Hepatocyte (in vitro differentiated cells): ENCODE measurements around the gene DHDDS. TPM values are rescaled to one million over a fixed set of nuclear protein-coding genes. Genes with fewer than 3 reads are reported as not detected.

Source experiments
- DNase-seq: peaks from one replicate; pipeline ENCODE4 v3.0.0-alpha.2; 2016; ENCODE audit warnings: low spot score
- H2AFZ ChIP-seq: fragments of 200-600 bp; sonication (generic); 2 replicates; pipeline ENCODE4 v1.6.0; 2016; ENCODE audit warnings: antibody characterized with exemption, mild to moderate bottlenecking
- H3K27ac ChIP-seq: fragments of 200-600 bp; sonication (generic); 2 replicates; pipeline ENCODE4 v1.5.1; 2016; ENCODE audit warnings: mild to moderate bottlenecking
- H3K27me3 ChIP-seq: fragments of 200-600 bp; sonication (generic); 2 replicates; pipeline ENCODE4 v1.6.1; 2016
- H3K36me3 ChIP-seq: fragments of 200-600 bp; sonication (generic); replicated peaks from 2 replicates; pipeline ENCODE4 v1.5.1; 2016; ENCODE audit warnings: low read depth; ENCODE audit not compliant: insufficient read depth
- H3K4me1 ChIP-seq: fragments of 200-600 bp; sonication (generic); 2 replicates; pipeline ENCODE4 v1.5.1; 2016; ENCODE audit warnings: mild to moderate bottlenecking, moderate library complexity; ENCODE audit not compliant: insufficient read depth
- H3K4me2 ChIP-seq: fragments of 200-600 bp; sonication (generic); 2 replicates; pipeline ENCODE4 v1.6.0; 2016
- H3K4me3 ChIP-seq: fragments of 200-600 bp; sonication (generic); 2 replicates; pipeline ENCODE4 v1.5.1; 2016; ENCODE audit warnings: mild to moderate bottlenecking
- H3K79me2 ChIP-seq: fragments of 200-600 bp; sonication (generic); 2 replicates; pipeline ENCODE4 v1.6.0; 2017; ENCODE audit warnings: mild to moderate bottlenecking
- H3K9me2 ChIP-seq: fragments of 200-600 bp; sonication (generic); replicated peaks from 2 replicates; pipeline ENCODE4 v1.6.0; 2017; ENCODE audit warnings: mild to moderate bottlenecking; ENCODE audit not compliant: insufficient read depth
- H3K9me3 ChIP-seq: fragments of 200-600 bp; sonication (generic); 2 replicates; pipeline ENCODE4 v1.5.1; 2016; ENCODE audit warnings: low read depth, mild to moderate bottlenecking
- H4K20me1 ChIP-seq: fragments of 200-600 bp; sonication (generic); 2 replicates; pipeline ENCODE4 v1.6.0; 2016; ENCODE audit warnings: mild to moderate bottlenecking; ENCODE audit not compliant: insufficient read depth, poor library complexity, severe bottlenecking
- EZH2 ChIP-seq: fragments of 200-600 bp; sonication (generic); IDR thresholded peaks from 2 replicates; pipeline ENCODE4 v1.6.1; 2016; ENCODE audit warnings: antibody characterized with exemption, mild to moderate bottlenecking, borderline replicate concordance
- EZH2phosphoT487 ChIP-seq: fragments of 200-600 bp; sonication (generic); IDR thresholded peaks from one replicate; pipeline ENCODE4 v1.6.1; 2018; ENCODE audit warnings: antibody characterized with exemption, mild to moderate bottlenecking, low read depth, moderate library complexity; ENCODE audit not compliant: unreplicated experiment, severe bottlenecking
- WGBS: methylation state at CpG from one replicate; pipeline ENCODE4 v1.1.6; 2016; ENCODE audit warnings: low lambda C conversion rate; ENCODE audit errors: missing lambda C conversion rate; 5-methylcytosine and 5-hydroxymethylcytosine counted together
- polyA plus RNA-seq: library from polyadenylated mRNA; unstranded; fragments of >200 nt; fragmentation: Nextera tagmentation; extraction: Ambion mirVana; gene quantifications from 2 replicates; pipeline ENCODE4 v1.2.1, GENCODE V29; 2016
- total RNA-seq: library from RNA; depleted of rRNA; stranded (reverse); fragments of >200 nt; gene quantifications from 2 replicates; pipeline ENCODE4 v1.2.3, GENCODE V29; 2014
- TF ChIP-seq, protein P1 (sequence below): fragments of 200-600 bp; sonication (generic); IDR thresholded peaks from 2 replicates; pipeline ENCODE4 v1.5.1; 2016; ENCODE audit warnings: antibody characterized with exemption, mild to moderate bottlenecking; ENCODE audit not compliant: poor library complexity

The DHDDS gene
- total and polyA plus RNA-seq, 2 experiments from 2014 or later, result 42.9 to 44.9 TPM

GRCh38 chr1:26413031-26413430, 19.1 kb upstream of the DHDDS start:
- Histone ChIP-seq H4K20me1 (no peaks in the 10 kb centered on the region), H3K9me2 (no peaks in the 10 kb centered on the region), H3K4me1 (no peaks in the 10 kb centered on the region), H3K4me3 (no peak overlapping the region), H3K27me3 (peaks cover 63% of the 10 kb centered on the region), H3K79me2 (no peaks in the 10 kb centered on the region), H3K36me3 (no peaks in the 10 kb centered on the region), H3K9me3 (no peaks in the 10 kb centered on the region), H2AFZ (no peak overlapping the region), H3K27ac (no peak overlapping the region), H3K4me2 (no peak overlapping the region)
- 14% methylated on average over 1 of the region's 1 CpG for WGBS
- TF ChIP-seq, protein P1, sequence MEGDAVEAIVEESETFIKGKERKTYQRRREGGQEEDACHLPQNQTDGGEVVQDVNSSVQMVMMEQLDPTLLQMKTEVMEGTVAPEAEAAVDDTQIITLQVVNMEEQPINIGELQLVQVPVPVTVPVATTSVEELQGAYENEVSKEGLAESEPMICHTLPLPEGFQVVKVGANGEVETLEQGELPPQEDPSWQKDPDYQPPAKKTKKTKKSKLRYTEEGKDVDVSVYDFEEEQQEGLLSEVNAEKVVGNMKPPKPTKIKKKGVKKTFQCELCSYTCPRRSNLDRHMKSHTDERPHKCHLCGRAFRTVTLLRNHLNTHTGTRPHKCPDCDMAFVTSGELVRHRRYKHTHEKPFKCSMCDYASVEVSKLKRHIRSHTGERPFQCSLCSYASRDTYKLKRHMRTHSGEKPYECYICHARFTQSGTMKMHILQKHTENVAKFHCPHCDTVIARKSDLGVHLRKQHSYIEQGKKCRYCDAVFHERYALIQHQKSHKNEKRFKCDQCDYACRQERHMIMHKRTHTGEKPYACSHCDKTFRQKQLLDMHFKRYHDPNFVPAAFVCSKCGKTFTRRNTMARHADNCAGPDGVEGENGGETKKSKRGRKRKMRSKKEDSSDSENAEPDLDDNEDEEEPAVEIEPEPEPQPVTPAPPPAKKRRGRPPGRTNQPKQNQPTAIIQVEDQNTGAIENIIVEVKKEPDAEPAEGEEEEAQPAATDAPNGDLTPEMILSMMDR, result no peak
- no peak for DNase-seq

GRCh38 chr1:26417111-26417759, 14.9 kb upstream of the DHDDS start:
- DNase-seq, result peak; percentile 88
- Histone ChIP-seq H4K20me1 (no peaks in the 10 kb centered on the region), H3K9me3 (no peaks in the 10 kb centered on the region), H3K4me3 (no peak overlapping the region), H3K79me2 (no peaks in the 10 kb centered on the region), H3K4me1 (peaks cover 11% of the 10 kb centered on the region), H3K27me3 (peaks cover 29% of the 10 kb centered on the region), H3K27ac (no peak overlapping the region), H2AFZ (no peak overlapping the region), H3K36me3 (no peaks in the 10 kb centered on the region), H3K4me2 (no peak overlapping the region), H3K9me2 (no peaks in the 10 kb centered on the region)
- WGBS, result 19% methylated on average over 9 of the region's 9 CpGs
- TF ChIP-seq EZH2phosphoT487 (no peak), EZH2 (no peak)
- TF ChIP-seq, protein P1, result peak; percentile 87

DNA sequence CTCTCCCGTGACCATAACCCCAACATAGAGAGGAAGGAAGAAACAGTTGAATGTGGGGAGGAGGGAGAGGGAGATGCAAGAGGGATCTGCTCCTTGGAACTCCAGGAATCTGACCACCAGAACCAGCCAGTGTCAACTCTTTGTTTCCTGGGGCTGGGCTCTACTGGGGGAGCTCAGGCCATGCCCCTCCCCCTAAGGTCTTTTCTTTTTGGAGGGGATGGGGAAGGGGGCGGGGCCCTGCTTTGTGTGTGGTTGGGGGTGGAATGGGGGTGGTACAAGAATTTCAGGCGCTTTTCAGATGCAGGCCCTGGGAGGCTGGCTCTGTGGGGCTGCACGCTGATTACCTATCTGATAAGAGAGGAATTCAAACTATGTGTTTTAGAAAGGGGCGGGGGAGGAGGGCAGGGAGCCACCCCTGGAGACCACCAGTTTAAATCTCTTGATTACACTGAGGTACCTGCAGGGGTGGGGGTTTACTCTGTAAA, 13.2 kb upstream of the DHDDS start:
- peak; percentile 10 for DNase-seq
- Histone ChIP-seq H3K4me3 (no peak overlapping the region), H3K9me2 (no peaks in the 10 kb centered on the region), H3K79me2 (no peaks in the 10 kb centered on the region), H3K4me1 (peaks cover 11% of the 10 kb centered on the region), H3K36me3 (no peaks in the 10 kb centered on the region), H3K9me3 (no peaks in the 10 kb centered on the region), H3K4me2 (peak overlapping the region; percentile 33), H2AFZ (no peak overlapping the region), H3K27ac (no peak overlapping the region), H3K27me3 (peaks cover 14% of the 10 kb centered on the region), H4K20me1 (no peaks in the 10 kb centered on the region)
- no peak for TF ChIP-seq EZH2
- no peak for TF ChIP-seq EZH2phosphoT487
- TF ChIP-seq, protein P1, result no peak
- 27% methylated on average over 5 of the region's 5 CpGs for WGBS

- no peaks in the 10 kb centered on the region for H3K36me3 ChIP-seq
Measured at GRCh38 chr1:26419494-26419893, 12.6 kb upstream of the DHDDS start.

More at GRCh38 chr1:26419494-26419893, 12.6 kb upstream of the DHDDS start:
- Histone ChIP-seq H3K27ac (no peak overlapping the region), H3K4me1 (peaks cover 11% of the 10 kb centered on the region), H3K9me3 (no peaks in the 10 kb centered on the region), H2AFZ (no peak overlapping the region), H3K4me2 (no peak overlapping the region), H3K79me2 (no peaks in the 10 kb centered on the region), H4K20me1 (no peaks in the 10 kb centered on the region), H3K4me3 (no peak overlapping the region), H3K9me2 (no peaks in the 10 kb centered on the region), H3K27me3 (peaks cover 9% of the 10 kb centered on the region)
- TF ChIP-seq EZH2phosphoT487 (no peak), EZH2 (no peak)
- TF ChIP-seq, protein P1, result no peak
- WGBS, result 76% methylated on average over 2 of the region's 2 CpGs
- DNase-seq, result no peak
